Mesodermal cell (in vitro differentiated cells): ENCODE data around the gene DPP6.
"Not testable (repeated sequence)": the region's sequence is repeated elsewhere in the genome, so short reads cannot be mapped to it uniquely, and the experiment has no call there.

Experiments used
- H3K27ac ChIP-seq: 2 replicates; pipeline ENCODE4 v1.7.0; 2013; ENCODE audit warnings: mild to moderate bottlenecking, low read depth, low read length, moderate library complexity; ENCODE audit not compliant: severe bottlenecking
- H3K36me3 ChIP-seq: 2 replicates; pipeline ENCODE4 v1.7.1; 2013; ENCODE audit warnings: mild to moderate bottlenecking, low read length, moderate library complexity; ENCODE audit not compliant: control insufficient read depth, insufficient read depth
- H3K4me1 ChIP-seq: one replicate; pipeline ENCODE4 v1.7.1; 2013; ENCODE audit warnings: mild to moderate bottlenecking, low read length; ENCODE audit not compliant: insufficient read depth, control insufficient read depth, poor library complexity, severe bottlenecking
- H3K4me3 ChIP-seq: 2 replicates; pipeline ENCODE4 v1.7.0; 2013; ENCODE audit warnings: low read length, control low read depth, mild to moderate bottlenecking; ENCODE audit not compliant: insufficient read depth, poor library complexity, severe bottlenecking; ENCODE audit errors: extremely low read depth
- H3K9me3 ChIP-seq: 2 replicates; pipeline ENCODE4 v1.7.1; 2013; ENCODE audit warnings: mild to moderate bottlenecking, low read length, moderate library complexity; ENCODE audit not compliant: control insufficient read depth
- WGBS, 2 experiments: methylation state at CpG; one replicate each; pipeline ENCODE4 v1.1.5; 2013; ENCODE audit warnings: missing lambda C conversion rate in 2 of 2; ENCODE audit not compliant: insufficient coverage in 2 of 2; 5-methylcytosine and 5-hydroxymethylcytosine counted together

The DPP6 gene

GRCh38 chr7:154678001-154678550, 625.9 kb downstream of the DPP6 start:
- WGBS, 2 experiments = 78 to 86% methylated on average over 10 to 17 of the region's 18 CpGs
- H3K4me1 ChIP-seq, H3K27ac ChIP-seq, H3K36me3 ChIP-seq, H3K4me3 ChIP-seq, H3K9me3 ChIP-seq: not testable (repeated sequence)

DNA sequence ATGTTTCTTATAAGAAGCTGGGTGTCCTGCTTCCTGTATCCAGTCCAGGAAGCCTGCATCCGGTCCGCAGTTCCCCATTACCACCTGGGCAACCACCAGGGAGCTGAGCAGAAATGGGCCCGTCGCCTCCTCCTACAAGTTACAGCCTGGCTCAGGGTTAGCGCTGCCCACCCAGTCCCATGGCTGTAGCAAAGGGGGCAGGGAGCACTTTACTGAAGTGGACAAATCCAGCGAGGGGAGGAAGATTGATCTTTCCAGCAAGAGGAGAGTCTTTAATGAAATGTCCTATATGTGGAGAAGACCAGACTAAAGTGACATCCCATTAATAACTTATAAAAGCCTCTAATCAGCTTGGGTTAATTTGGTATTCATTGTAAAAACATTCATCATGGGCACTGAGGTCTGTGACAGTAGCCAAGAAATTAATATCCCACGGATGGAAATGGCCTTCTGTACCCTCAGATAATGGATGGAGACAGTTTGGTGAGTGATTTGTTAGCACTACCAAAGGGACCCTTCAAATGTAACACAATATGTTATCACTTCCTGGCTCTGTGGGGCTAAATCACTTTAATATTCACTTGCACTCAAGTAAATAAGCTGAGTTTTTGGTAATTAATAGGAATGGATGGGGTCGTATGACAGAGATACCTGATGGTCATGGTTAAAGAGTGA, 627.3 kb downstream of the DPP6 start:
- H3K4me1 ChIP-seq = no peaks in the 10 kb centered on the region
- no peak overlapping the region for H3K27ac ChIP-seq
- no peaks in the 10 kb centered on the region for H3K36me3 ChIP-seq
- no peak overlapping the region for H3K4me3 ChIP-seq
- H3K9me3 ChIP-seq = no peaks in the 10 kb centered on the region
- WGBS, 2 experiments = 64 to 96% methylated on average over 2 to 3 of the region's 8 CpGs

GRCh38 chr7:154680894-154681659, 628.9 kb downstream of the DPP6 start:
- Histone ChIP-seq H3K9me3 (no peaks in the 10 kb centered on the region), H3K27ac (no peak overlapping the region), H3K36me3 (no peaks in the 10 kb centered on the region), H3K4me1 (no peaks in the 10 kb centered on the region), H3K4me3 (no peak overlapping the region)
- WGBS, 2 experiments = 80 to 92% methylated on average over 5 to 16 of the region's 18 CpGs

DNA sequence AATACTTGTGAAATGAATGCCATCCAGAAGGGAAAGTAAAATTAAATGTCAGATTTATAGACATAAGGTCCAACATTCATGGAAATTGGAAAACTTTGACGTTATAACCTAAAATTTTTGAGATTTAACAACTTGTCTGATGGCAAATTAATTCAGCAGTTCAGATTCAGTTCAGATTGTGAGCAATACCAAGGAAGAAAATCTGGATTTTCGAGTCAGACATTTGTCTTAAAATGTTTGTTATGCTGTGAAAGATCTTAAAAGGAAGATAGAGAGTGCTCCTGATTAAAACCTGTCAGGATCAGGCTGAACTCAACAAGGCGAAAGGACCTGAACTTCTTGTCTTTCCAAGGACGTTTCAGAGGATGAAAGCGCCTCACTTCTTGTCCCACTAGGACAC, 629.8 kb downstream of the DPP6 start:
- Histone ChIP-seq H3K9me3 (no peaks in the 10 kb centered on the region), H3K4me1 (no peaks in the 10 kb centered on the region), H3K4me3 (no peak overlapping the region), H3K27ac (no peak overlapping the region), H3K36me3 (no peaks in the 10 kb centered on the region)
- 85 to 88% methylated on average over 5 of the region's 5 CpGs for WGBS, 2 experiments

GRCh38 chr7:154684666-154685563, 632.7 kb downstream of the DPP6 start:
- Histone ChIP-seq H3K9me3 (no peaks in the 10 kb centered on the region), H3K27ac (no peak overlapping the region), H3K4me3 (no peak overlapping the region), H3K4me1 (no peaks in the 10 kb centered on the region), H3K36me3 (no peaks in the 10 kb centered on the region)
- WGBS, 2 experiments = 72 to 74% methylated on average over 4 to 7 of the region's 10 CpGs

GRCh38 chr7:154685564-154685901, 633.3 kb downstream of the DPP6 start:
- no peaks in the 10 kb centered on the region for H3K36me3 ChIP-seq
- H3K27ac ChIP-seq = no peak overlapping the region
- WGBS, 2 experiments = no CpG with 5 or more reads among the region's 1 CpG
- no peaks in the 10 kb centered on the region for H3K4me1 ChIP-seq
- no peaks in the 10 kb centered on the region for H3K9me3 ChIP-seq
- H3K4me3 ChIP-seq = no peak overlapping the region

DNA sequence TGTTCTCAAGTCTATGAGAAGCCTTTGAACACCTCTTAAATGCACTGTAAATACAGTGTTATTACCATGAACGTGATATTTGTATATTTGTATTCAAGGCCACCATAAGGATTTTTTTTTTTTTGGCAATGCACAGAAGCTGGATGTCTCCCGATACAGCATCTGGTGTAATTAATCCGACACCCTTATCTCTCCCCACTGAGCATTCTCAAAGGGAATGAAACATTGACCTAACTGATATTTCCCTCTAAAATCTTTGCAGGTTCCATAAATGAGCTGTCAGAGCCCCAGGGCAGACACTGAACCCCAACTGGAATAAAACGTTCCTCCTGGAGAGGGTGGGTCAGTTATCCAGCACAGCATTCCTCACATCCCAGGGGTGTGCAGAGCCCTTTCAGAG, 634.1 kb downstream of the DPP6 start:
- Histone ChIP-seq H3K9me3 (no peaks in the 10 kb centered on the region), H3K36me3 (no peaks in the 10 kb centered on the region), H3K27ac (no peak overlapping the region), H3K4me1 (no peaks in the 10 kb centered on the region), H3K4me3 (no peak overlapping the region)
- WGBS, 2 experiments = 76 to 95% methylated on average over 2 to 3 of the region's 4 CpGs

- WGBS, 2 experiments = 86 to 100% methylated on average over 2 to 3 of the region's 3 CpGs
- Histone ChIP-seq H3K4me1 (no peaks in the 10 kb centered on the region), H3K27ac (no peak overlapping the region), H3K9me3 (no peaks in the 10 kb centered on the region), H3K36me3 (no peaks in the 10 kb centered on the region), H3K4me3 (no peak overlapping the region)
Measured at GRCh38 chr7:154688952-154689351, 636.8 kb downstream of the DPP6 start.

GRCh38 chr7:154690411-154690810, 638.2 kb downstream of the DPP6 start:
- WGBS, 2 experiments = 67 to 80% methylated on average over 1 of the region's 3 CpGs
- no peaks in the 10 kb centered on the region for H3K9me3 ChIP-seq
- no peak overlapping the region for H3K27ac ChIP-seq
- H3K36me3 ChIP-seq = no peaks in the 10 kb centered on the region
- H3K4me3 ChIP-seq = no peak overlapping the region
- no peaks in the 10 kb centered on the region for H3K4me1 ChIP-seq

GRCh38 chr7:154693661-154694060, 641.5 kb downstream of the DPP6 start:
- no peak overlapping the region for H3K27ac ChIP-seq
- no peak overlapping the region for H3K4me3 ChIP-seq
- H3K9me3 ChIP-seq = no peaks in the 10 kb centered on the region
- WGBS, 2 experiments = 88% methylated on average over 3 to 4 of the region's 4 CpGs
- no peaks in the 10 kb centered on the region for H3K36me3 ChIP-seq
- no peaks in the 10 kb centered on the region for H3K4me1 ChIP-seq
